Endothelial cell of umbilical vein (primary cell): Measurements from ENCODE around the gene CTSA.

Experiments used
- EZH2 ChIP-seq: IDR thresholded peaks from 2 replicates; pipeline ENCODE4 v1.6.1; 2012; ENCODE audit warnings: borderline replicate concordance, low read depth, mild to moderate bottlenecking, moderate library complexity, low read length, inconsistent platforms; ENCODE audit not compliant: severe bottlenecking
- POLR2A ChIP-seq: IDR thresholded peaks from 2 replicates; pipeline ENCODE4 v1.6.1; 2012; ENCODE audit warnings: low read depth, mild to moderate bottlenecking, control low read depth, low read length
- POLR2AphosphoS5 ChIP-seq: IDR thresholded peaks from 2 replicates; pipeline ENCODE4 v1.6.1; 2012; ENCODE audit warnings: low read depth, mild to moderate bottlenecking, control low read depth, low read length, moderate library complexity; ENCODE audit not compliant: insufficient read depth
- TF ChIP-seq, protein P1 (sequence below), 2 donors: IDR thresholded peaks; 1 replicate in 1 of 2; 2 replicates in 1 of 2; pipeline ENCODE4 v1.5.1; 2011; ENCODE audit warnings: low read length in 2 of 2, mild to moderate bottlenecking in 2 of 2, moderate library complexity in 2 of 2, control low read depth in 1 of 2, inconsistent platforms in 1 of 2, low read depth in 1 of 2; ENCODE audit not compliant: insufficient read depth in 1 of 2; ENCODE audit errors: extremely low read depth in 1 of 2

DNA sequence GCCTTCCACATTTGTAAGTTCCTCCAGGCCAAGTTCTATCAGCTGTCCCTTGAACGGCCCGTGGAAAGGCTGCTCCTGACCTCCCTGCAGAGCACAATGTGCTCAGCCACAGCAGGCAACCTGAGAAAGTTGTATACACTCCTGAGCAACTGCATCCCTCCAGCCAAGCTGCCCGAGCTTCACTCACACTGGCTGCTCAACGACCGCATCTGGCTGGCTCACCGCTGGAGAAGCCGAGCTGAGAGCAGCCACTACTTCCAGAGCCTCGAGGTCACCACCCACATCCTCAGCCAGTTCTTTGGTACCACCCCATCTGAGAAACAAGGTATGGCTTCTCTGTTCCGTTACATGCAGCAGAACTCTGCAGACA, 8.1 kb upstream of the CTSA start:
- TF ChIP-seq, protein P1, sequence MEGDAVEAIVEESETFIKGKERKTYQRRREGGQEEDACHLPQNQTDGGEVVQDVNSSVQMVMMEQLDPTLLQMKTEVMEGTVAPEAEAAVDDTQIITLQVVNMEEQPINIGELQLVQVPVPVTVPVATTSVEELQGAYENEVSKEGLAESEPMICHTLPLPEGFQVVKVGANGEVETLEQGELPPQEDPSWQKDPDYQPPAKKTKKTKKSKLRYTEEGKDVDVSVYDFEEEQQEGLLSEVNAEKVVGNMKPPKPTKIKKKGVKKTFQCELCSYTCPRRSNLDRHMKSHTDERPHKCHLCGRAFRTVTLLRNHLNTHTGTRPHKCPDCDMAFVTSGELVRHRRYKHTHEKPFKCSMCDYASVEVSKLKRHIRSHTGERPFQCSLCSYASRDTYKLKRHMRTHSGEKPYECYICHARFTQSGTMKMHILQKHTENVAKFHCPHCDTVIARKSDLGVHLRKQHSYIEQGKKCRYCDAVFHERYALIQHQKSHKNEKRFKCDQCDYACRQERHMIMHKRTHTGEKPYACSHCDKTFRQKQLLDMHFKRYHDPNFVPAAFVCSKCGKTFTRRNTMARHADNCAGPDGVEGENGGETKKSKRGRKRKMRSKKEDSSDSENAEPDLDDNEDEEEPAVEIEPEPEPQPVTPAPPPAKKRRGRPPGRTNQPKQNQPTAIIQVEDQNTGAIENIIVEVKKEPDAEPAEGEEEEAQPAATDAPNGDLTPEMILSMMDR (IDR thresholded peaks at IDR 0.05; ENCODE audit: extremely low read depth in 1 of 2, insufficient read depth in 1 of 2, low read depth in 1 of 2, low read length in 2 of 2), result no peak
- TF ChIP-seq EZH2, result no peak
- no peak for TF ChIP-seq POLR2A
- no peak for TF ChIP-seq POLR2AphosphoS5
